ENCODE measurements around the gene TNFAIP2.
"Not testable (repeated sequence)": the region's sequence is repeated elsewhere in the genome, so short reads cannot be mapped to it uniquely, and the experiment has no call there.

TNFAIP2 gene

DNA sequence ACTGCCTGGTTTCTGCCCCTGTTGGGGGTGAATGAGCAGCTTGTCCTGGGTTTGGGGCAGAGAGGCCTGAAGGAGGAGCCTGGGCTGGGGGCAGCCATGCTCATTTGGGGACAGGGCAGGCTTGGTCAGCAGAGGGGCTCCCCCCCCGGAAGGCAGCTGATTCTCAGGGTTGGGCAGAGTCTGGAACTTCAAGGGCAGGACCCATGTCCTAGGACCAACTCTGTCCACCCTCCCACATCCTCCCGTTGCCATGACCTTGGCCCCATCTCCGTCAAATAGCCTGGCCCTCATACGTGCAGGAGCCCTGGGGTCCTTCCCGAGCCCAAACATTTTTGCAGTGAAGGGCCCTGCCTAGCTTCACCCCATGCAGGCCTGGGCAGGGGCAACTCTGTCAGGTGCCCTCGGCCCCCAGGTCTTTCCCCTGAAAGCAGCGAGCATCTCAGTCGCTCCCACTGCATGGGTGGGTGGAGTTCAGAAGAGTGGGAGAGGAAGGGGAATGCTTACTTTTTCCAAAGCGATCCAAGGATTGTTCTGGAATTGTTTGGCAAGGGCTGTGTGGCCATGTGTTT is 32.6 kb downstream of the TNFAIP2 start:
- DNase-seq (ENCODE audit: low read depth): no peak

DNA sequence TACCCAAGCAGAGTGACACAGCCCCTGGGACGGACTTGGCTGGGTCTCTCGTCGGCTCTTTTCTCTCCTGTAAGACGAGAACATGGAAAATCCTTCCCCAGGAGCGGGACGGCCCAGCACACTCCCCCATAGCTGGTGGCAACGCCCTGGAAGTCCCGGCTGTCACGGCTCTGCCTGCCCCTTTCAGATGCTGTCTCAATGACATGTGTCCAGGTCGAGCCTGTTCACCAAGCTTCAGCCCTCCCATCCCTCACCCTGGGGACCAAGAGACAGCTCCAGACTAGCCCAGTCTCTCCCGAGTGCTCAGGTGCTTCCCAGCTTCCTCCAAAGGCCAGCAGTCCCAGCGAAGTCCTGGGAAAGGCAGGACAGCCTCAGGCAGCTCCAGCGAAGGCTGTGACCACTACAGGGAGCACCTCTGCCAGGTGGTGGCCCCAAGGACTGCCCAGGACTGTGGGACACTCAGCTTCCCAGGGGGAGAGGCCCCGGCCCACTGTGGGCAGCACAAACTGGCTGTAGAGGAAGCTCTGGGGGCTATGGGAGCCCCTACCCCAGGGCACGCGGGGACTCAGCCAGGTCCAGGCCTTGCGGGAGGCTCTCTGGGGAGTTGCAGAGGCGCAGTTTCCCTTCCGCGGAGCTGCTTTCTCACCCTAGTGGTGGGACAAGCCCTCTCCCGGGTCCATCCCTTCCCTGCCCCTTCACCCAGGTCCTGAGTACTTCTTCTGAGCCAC is 33.6 kb downstream of the TNFAIP2 start:
- no peak for DNase-seq (ENCODE audit: low read depth)

DNA sequence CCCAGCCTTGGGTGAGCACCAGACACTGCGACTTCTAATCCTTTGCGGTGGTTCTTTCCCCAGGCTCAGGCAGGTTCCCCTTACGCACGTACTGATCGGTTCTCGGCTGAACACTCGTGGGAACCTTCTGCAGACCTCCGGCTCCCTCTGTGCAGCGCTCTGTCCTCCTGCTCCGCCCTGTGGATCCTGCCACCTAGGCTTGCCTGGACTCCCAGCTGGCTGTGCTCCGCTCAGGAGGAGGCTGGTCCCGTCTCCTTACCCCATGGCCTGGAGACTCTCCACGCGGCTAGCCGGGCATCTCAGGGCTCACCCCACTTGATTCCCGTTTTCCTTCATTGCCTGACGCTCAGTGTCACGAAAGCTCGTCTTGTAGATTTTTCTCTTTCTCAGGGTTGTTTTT is 34.7 kb downstream of the TNFAIP2 start:
- DNase-seq (ENCODE audit: low read depth): no peak

DNA sequence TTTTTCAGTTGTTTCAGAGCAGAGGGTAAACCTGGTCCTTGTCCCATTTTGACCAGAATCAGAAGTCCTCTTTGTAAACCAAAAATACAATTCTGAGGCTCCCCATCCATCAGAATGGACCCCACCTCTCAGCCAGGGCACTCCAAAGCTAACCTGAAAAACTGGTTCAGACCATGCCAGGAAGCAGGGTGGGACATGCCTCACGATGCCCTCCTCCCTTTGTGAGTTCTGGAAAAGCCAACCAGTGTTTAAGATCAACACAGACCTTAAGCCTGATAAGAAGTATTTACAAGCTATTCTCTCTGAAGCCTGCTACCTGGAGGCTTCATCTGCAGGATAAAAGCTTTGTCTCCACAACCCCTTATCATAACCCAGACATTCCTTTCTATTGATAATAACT is 35.4 kb downstream of the TNFAIP2 start:
- DNase-seq (ENCODE audit: low read depth): no peak

DNA sequence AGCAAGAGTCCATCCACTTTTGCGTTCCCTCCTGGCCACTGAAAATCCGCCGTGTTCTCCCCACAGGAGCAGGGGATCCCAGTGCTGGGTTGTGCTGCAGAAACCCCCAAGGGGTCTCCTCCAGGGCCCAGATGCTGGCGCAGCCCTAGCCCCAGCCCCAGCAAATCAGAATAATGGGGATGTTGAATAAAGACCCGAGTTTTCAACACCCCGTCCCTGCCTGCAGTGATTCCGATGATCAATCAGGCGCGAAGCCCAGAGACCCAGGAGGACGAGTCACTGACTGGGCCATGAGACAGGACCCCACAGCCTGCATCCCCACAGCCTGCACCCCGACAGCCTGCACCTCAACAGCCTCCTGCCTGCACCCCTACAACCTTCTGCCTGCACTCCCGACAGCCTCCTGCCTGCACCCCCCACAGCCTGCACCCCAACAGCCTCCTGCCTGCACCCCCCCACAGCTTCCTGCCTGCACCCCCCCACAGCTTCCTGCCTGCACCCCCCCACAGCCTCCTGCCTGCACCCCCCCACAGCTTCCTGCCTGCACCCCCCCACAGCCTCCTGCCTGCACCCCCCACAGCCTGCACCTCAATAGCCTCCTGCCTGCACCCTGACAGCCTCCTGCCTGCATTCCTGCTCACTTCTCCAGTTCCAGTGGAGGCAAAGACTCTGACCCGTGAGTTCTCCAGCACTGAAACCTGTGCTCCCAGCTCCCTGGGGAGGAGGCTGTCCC is 37.2 kb downstream of the TNFAIP2 start:
- no peak for DNase-seq (ENCODE audit: low read depth)

DNA sequence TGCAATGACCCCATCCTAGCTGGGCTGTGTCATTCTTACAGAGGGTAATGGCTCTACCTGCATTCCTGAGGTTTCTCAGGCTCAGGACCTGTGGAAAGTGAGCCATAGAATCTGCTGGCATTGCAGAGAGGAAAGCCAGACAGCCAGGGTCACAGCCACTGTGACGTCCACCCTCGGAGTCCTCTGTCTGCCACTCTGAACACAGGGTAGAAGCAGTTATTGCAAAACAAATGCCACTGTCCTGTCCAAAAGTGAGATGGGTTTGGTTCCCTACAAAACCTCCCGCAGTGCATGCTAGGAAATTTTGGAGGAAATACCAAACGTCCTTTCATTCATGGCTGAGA is 37.8 kb downstream of the TNFAIP2 start:
- no peak for DNase-seq (ENCODE audit: low read depth)

DNA sequence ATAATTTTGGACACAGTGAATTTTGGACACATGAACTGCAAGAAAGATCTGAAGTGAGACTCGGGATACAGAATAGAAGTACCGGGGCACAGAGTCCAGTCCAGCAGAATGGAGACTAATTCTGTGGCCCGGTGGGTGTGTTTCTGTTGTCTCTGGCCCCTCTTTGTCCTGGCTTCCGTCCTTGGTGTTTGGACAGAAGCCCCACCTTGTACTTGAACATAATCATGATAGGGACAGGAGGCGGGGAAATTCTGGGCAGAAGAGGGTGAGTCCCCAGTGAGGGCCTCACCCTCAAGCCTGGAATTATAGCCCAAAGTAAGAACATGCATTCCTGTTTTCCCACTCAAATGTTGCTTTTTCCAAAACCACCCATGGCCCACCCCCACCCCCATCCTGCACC is 39.9 kb downstream of the TNFAIP2 start:
- no peak for DNase-seq (ENCODE audit: low read depth)

DNA sequence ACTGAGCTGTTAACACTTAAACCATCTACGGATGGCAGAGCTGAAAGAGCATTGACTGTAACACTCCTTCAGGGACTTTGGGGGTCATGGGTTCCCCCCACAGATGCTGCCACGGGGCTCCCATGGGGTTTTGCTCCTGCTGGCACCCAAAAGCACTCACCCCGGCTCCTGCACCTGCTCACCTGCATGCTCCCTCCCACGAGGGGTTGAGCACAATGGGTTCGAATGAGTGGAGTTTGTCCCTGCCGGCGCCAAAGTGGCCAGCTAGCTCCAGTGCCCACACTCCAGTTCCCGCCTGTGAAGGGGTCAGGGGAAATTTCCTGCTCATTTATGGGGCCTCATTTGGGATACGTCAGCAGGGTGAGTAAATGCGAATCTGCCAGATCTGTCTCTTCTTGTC is 40.7 kb downstream of the TNFAIP2 start:
- DNase-seq (ENCODE audit: low read depth): no peak

DNA sequence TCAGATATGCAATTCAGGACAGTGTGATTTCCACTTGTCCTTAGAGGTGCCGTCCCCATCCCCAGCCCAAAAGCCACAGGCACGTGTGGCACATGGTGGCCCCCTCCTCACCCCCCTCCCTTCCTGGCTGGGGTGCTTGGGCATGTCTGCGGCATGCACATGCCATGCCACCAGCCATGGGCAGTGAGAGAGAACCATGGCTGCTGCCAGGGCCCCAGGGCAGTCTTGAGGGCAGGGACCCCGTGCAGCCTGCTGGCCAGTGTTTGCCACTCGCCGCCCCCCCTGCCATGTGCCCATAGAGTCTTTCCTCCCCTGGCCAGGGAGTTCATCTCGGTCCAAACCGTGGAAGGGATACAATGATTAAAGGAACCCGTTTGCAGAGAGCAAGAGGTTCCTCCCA is 41.5 kb downstream of the TNFAIP2 start:
- no peak for DNase-seq (ENCODE audit: low read depth)

DNA sequence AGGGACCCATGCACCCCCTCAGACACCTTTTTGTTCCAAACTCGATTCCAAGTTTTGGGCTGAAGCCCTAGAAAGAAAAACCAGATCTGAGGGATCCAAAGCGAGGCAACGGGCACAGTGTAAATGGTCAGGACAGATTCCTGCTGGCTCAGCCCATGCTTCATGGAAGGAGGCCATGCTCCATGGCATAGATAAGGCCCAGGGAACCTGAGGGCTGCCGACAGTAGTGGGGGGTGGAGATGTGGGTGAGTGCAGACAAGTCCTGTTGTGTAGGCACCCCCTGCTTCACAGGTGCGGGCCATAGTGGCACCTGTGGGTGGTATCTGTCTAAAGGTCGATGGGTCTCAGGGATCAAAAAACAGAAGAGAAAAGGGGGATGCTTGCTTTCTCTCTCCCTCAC is 42.1 kb downstream of the TNFAIP2 start:
- no peak for DNase-seq (ENCODE audit: low read depth)

DNA sequence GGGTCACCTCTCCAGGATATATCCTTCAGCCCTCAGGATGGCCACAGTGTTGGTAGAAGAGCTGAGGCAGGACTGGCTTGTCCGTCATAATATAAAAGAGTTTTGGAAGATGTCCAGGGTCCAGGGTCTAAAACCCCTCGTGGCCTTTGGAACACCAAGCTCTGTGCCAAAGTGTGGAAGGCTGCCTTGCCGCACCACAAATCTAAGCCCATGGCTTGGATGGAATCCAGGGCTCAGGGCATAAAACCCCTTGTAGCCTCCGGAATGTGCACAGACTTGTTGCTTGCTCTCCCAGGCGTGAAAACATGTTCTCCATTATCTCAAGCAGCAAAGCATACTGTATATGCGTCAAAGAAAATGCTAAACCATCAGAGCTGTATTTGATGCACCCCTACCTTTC is 46.7 kb downstream of the TNFAIP2 start:
- DNase-seq (ENCODE audit: low read depth): no peak

DNA sequence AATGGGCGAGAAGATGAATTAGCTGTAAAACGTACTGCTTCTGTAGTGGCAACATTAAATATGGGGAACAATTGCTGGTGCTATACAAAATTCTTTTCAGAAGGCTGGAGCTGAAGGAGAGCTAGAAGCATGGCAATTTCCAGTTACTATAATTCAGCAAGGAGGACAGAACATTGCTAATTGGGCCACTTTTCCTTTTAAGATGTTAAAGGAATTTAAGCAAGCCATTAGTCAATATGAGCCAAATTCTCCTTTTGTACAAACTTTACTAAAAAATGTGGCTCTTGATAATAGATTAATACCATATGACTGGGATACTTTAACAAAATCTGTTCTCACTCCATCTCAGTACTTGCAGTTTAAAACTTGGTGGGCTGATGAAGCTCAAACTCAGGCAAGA is 47.9 kb downstream of the TNFAIP2 start:
- DNase-seq (ENCODE audit: low read depth): not testable (repeated sequence)

DNA sequence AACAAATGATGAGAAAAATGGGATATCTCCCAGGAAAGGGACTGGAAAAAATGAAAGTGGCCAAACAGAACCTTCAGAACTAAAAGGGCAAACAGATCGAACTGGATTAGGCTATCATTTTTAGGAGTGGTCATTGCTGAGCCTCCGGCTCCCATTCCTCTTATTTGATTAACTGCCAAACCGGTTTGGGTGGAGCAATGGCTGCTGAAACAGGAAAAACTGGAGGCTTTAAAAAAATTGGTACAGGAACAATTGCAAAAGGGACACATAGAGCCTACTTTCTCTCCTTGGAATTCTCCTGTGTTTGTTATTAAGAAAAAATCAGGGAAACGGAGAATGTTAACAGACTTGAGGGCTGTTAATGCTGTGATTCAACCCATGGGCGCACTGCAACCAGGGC is 49.7 kb downstream of the TNFAIP2 start:
- DNase-seq (ENCODE audit: low read depth): no peak

DNA sequence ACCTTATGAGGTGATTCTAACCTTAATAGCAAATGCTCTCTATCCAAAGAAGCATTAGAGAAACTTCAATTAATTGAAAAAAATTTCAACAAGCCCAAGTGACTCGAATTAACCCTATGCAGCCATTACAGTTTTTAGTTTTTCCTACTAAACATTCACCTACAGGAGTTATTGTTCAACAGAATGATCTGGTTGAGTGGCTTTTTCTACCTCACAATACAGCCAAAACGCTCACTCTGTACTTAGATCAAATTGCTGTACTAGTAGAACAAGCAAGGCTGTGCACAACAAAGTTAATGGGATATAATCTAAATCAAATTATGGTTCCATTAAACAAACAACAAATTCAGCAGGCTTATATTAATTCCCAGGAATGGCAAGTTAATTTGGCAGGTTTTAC is 50.6 kb downstream of the TNFAIP2 start:
- peak; percentile 29 for DNase-seq (ENCODE audit: low read depth)

DNA sequence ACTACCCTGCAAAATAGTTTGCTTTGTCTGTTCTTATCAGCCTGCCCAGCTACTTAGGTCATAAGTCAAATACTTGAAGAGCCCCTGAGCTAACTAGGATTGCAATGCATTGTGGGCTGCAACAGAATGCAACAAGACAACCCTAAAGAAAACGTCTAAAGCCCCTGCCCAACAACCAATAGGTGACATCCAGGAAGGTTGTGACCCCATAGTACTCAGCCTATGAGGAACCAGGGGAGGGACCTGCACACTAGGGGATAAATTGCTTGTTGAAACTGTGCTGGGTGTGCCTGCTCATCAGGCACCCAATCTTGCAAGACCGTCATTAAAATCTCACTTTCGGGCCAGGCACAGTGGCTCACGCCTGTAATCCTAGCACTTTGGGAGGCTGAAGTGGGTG is 52.9 kb downstream of the TNFAIP2 start:
- DNase-seq (ENCODE audit: low read depth): not testable (repeated sequence)

DNA sequence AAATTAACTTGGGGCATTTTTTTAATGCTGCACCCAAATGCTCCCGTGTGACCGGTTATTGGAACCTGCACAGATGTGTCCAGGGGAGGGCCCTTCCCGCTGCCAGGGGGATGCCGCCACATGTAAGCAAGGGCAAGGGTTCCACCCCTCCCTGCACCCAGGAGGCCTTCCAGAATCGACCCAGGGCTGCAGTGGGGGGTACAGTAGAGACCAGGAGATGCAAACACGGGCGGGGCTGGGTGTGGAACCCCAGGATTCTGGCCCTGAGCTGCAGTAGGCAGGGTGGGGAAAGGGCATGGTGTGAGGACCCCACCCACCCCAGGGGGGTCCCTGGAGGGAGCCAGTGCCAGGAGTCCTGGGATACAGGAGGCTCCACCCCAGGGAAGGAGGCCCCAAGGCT is 54.1 kb downstream of the TNFAIP2 start:
- DNase-seq (ENCODE audit: low read depth): no peak

DNA sequence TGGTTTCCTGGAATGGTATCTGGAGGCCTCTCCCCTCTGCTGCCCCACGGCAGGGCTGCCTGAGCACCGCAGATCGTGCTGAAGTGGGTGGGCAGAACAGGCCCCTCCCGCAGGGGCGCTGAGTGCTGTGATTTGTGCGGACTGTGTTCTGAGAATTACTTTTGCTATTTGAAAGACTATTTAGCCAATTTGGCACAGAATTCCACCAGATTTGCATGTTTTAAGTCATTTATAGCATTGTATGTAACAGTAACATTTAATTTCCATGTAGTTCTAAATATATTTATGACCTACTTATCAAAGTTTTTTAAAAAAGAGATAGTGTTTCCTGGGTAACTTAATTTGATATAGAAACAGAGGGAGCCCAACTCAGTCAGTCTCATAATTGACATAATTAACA is 55.3 kb downstream of the TNFAIP2 start:
- DNase-seq (ENCODE audit: low read depth): no peak

DNA sequence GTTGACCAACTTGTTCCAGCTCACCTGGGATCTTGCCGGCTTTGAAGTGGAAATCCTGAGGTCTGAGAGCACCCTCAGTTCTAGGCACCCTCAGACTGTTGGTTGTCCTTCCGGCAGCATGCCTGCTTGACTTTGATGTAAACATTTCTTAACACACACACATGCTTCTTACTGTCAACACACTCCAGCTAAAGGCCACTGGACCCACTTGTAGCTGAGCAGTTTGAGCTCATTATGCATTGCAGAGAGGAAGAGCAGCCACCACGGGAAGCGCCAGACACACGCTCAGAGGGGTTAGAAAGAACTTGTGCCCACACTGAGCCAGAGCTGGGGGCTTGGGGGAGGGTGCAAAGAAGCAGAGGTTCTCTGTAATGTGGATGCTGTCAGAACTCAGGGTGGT is 55.8 kb downstream of the TNFAIP2 start:
- no peak for DNase-seq (ENCODE audit: low read depth)

DNA sequence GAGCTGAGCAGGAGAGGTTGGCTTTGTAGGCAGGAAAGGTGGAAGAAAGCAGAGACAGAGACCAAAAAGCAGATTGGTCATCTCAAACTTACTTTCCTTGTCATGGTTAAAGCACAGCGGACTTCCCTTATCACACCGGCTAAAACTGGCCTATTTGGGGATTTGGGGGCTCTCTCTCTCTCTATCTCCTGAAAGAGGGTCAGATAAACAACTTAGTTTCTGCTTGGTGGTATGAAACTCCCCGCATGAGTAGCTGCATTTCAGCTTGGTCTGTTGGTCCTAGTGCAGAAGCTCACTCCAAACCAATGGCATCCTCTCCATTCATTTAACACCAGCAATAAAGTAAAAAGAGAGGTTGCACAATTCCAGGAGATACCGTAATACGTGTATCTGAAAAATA is 57.1 kb downstream of the TNFAIP2 start:
- no peak for DNase-seq (ENCODE audit: low read depth)

DNA sequence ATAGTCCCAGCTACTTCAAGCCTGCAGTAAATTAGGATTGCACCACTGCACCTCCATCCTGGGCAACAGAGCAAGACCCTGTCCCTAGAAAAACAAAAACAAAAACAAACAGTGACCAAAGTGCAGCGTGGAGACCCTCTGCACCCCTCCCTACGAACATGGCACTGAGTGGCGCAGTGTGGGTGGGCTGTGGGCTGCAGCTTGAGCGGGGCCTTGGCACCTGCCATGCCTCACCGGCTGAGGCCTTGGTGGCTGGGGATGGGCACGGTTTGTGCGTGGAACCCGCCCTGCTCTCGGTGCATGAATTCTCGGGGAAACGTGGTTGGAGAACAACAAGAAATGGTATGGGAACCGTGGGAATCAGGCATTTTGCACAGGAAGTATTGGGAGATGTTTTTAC is 60.8 kb downstream of the TNFAIP2 start:
- no peak for DNase-seq (ENCODE audit: low read depth)

DNA sequence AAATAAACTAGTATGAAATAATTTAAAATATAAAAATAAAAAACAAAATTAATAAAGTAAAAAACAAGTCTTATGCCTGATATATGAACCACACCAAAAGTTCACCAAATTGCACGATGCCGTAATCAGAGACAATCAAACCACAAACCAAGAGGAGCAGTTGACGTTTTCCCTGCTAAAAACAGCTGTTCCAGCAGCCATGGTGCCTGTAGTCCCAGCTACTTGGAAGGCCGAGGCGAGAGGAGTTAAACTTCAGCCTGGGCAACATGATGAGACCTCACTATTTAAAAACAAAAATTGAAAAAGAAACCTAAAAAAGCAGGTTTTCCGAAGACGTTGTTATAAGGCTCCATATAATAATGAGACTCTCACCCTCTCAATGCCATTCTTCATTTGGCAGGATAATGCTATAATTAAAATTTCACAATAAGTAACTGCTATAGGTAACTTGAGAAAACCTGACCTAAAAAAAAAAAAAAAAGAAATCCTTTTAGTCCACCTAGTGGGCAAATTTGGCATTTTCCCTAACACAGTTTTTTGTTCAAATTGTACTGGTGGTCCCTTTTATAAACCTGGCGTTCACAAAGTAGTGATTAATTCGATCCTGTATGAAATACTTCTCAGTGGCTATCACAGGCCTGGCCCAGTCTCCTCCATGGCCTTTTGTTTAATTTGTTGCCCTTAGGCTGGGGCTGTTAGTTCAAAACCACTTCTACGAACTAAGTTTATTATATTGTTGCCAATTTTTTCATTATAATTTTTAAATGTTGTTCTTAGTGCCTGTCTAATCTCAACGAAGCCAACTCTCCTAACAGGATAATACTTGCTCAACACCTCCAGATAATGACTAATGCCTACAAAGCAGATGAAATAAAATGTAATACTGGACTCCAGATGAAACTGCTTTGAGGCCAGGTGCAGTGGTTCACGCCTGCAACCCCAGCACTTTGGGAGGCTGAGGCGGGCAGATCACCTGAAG is 62.1 kb downstream of the TNFAIP2 start:
- DNase-seq (ENCODE audit: low read depth): peak; percentile 49

DNA sequence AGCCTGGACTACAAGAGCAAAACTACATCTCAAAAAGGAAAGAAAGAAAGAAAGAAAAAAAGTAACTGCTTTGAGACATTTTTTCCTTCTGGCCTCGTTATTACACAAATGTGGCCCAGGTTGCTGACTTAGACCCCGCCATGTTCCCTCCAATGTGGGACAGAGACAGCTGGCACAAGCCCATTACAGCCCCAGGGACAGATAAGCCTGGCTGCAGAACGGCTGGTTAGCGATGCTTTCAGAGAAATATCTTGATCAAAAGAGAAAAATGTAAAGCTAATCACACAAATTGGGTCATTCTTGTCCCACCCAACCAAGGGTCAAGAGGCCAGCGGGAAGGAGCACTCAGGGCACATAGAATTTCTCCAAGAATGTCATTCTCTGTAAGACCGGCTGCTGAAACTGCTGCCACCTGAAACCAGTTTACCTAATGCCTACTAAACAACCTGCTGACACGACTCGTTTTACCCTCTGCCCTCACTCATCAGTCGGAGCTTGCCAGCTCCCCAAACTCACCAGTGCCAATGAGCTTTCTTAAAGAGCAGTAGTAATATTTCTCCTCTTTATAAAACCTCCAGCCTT is 63.1 kb downstream of the TNFAIP2 start:
- no peak for DNase-seq (ENCODE audit: low read depth)

Measured in amniotic epithelial cell (primary cell).